ENCODE data around the gene SLIT3.

SLIT3 gene

DNA sequence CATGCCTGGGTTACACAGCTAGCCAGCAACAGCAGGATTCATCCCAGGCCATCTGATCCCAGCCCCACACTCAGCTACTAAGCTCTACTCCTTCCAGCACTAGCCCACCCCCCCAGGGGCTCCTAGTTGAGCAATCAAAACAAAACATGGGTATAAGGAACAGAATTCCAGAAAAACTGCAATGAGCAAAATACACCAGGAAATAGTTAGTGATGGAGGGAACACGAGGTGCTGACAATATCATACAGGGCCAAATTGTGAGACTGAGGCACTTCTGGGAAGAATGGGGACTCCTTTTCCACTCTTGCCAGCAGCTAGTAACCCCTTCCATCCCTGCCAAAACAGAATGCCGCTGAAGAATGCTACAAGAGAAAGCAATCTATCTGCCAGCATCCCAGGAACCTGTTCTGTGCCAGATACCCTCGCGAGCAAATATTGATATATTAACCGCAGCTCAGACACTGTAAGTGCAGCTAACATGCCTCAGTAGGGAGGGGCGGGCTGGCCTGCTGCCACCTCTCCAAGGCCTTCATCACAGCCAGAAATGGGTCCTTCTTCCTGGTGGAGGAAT lies 161.4 kb downstream of the SLIT3 start:
- TF ChIP-seq, protein P1, sequence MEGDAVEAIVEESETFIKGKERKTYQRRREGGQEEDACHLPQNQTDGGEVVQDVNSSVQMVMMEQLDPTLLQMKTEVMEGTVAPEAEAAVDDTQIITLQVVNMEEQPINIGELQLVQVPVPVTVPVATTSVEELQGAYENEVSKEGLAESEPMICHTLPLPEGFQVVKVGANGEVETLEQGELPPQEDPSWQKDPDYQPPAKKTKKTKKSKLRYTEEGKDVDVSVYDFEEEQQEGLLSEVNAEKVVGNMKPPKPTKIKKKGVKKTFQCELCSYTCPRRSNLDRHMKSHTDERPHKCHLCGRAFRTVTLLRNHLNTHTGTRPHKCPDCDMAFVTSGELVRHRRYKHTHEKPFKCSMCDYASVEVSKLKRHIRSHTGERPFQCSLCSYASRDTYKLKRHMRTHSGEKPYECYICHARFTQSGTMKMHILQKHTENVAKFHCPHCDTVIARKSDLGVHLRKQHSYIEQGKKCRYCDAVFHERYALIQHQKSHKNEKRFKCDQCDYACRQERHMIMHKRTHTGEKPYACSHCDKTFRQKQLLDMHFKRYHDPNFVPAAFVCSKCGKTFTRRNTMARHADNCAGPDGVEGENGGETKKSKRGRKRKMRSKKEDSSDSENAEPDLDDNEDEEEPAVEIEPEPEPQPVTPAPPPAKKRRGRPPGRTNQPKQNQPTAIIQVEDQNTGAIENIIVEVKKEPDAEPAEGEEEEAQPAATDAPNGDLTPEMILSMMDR (IDR thresholded peaks at IDR 0.05; ENCODE audit: low read depth, low read length): no peak
- H2AFZ ChIP-seq (ENCODE audit: low read depth, low read length): no peak overlapping the region
- no peak overlapping the region for H3K9ac ChIP-seq (ENCODE audit: low read length)
- no peaks in the 10 kb centered on the region for H3K79me2 ChIP-seq (ENCODE audit: low read length)
- H3K4me2 ChIP-seq (ENCODE audit: low read length): no peak overlapping the region
- no peak overlapping the region for H3K4me3 ChIP-seq (ENCODE audit: low read length)
- H3K9me3 ChIP-seq (ENCODE audit: insufficient read depth, low read length): no peaks in the 10 kb centered on the region
- no peaks in the 10 kb centered on the region for H3K36me3 ChIP-seq (replicated peaks; ENCODE audit: low read depth, low read length)
- H3K4me1 ChIP-seq (ENCODE audit: low read length): no peaks in the 10 kb centered on the region
- H4K20me1 ChIP-seq (ENCODE audit: insufficient read depth, low read length): no peaks in the 10 kb centered on the region
- H3K27ac ChIP-seq (ENCODE audit: low read length): no peak overlapping the region
- H3K27me3 ChIP-seq (ENCODE audit: low read depth, low read length): peaks cover 13% of the 10 kb centered on the region

DNA sequence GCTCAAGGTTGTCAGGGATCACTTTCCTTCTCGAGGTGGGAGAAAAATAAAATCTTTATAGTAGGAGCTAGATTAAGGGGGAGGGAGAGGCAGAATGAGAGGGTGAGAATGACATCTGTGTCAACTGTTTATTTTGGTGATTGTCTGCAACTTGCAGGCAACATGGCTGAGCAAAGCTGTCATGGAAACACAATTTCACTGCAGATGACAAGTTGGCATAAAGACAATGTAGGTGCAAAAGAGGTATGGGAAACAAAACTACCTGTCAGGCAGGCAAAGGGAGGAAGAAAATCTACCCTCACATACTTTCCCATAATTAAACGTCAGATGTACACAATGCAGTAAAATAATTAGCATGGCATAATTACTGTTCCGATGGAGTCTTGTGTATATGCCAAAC lies 167.4 kb downstream of the SLIT3 start:
- no peak overlapping the region for H3K4me2 ChIP-seq (ENCODE audit: low read length)
- no peaks in the 10 kb centered on the region for H3K9me3 ChIP-seq (ENCODE audit: insufficient read depth, low read length)
- no peaks in the 10 kb centered on the region for H3K79me2 ChIP-seq (ENCODE audit: low read length)
- TF ChIP-seq, protein P1 (IDR thresholded peaks at IDR 0.05; ENCODE audit: low read depth, low read length): no peak
- TF ChIP-seq EZH2phosphoT487 (IDR thresholded peaks at IDR 0.05; ENCODE audit: low read depth): no peak
- no peaks in the 10 kb centered on the region for H4K20me1 ChIP-seq (ENCODE audit: insufficient read depth, low read length)
- H3K4me3 ChIP-seq (ENCODE audit: low read length): no peak overlapping the region
- H3K4me1 ChIP-seq (ENCODE audit: low read length): no peaks in the 10 kb centered on the region
- H3K36me3 ChIP-seq (replicated peaks; ENCODE audit: low read depth, low read length): no peaks in the 10 kb centered on the region
- H2AFZ ChIP-seq (ENCODE audit: low read depth, low read length): no peak overlapping the region
- peaks cover 16% of the 10 kb centered on the region; the same call in 1 of the 2 replicates for H3K27me3 ChIP-seq (ENCODE audit: low read depth, low read length)
- no peak overlapping the region for H3K27ac ChIP-seq (ENCODE audit: low read length)
- no peak overlapping the region for H3K9ac ChIP-seq (ENCODE audit: low read length)

DNA sequence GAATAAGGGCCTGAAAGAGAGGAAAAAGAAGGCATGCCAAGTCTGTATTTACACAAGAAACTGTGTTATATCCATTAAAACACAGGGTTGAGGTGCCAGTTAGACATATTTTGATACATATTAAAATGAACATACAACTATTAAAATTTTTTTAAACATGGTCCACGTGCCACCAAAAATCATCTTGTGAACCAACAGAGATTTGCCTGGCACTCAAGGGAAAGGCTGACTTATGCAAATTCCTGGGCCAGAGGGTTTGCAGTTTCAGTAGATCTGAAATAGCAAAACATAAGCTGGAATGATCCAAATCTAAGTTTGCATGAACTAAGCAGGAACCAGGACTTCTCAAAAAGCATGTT lies 168.7 kb downstream of the SLIT3 start:
- no peak overlapping the region for H3K4me3 ChIP-seq (ENCODE audit: low read length)
- H3K79me2 ChIP-seq (ENCODE audit: low read length): no peaks in the 10 kb centered on the region
- H3K9ac ChIP-seq (ENCODE audit: low read length): no peak overlapping the region
- H3K27me3 ChIP-seq (ENCODE audit: low read depth, low read length): peaks cover 16% of the 10 kb centered on the region; the same call in 1 of the 2 replicates
- no peaks in the 10 kb centered on the region for H3K4me1 ChIP-seq (ENCODE audit: low read length)
- H4K20me1 ChIP-seq (ENCODE audit: insufficient read depth, low read length): no peaks in the 10 kb centered on the region
- no peak for TF ChIP-seq EZH2phosphoT487 (IDR thresholded peaks at IDR 0.05; ENCODE audit: low read depth)
- TF ChIP-seq, protein P1 (IDR thresholded peaks at IDR 0.05; ENCODE audit: low read depth, low read length): no peak
- H3K4me2 ChIP-seq (ENCODE audit: low read length): no peak overlapping the region
- no peak overlapping the region for H2AFZ ChIP-seq (ENCODE audit: low read depth, low read length)
- no peak overlapping the region for H3K27ac ChIP-seq (ENCODE audit: low read length)
- H3K36me3 ChIP-seq (replicated peaks; ENCODE audit: low read depth, low read length): no peaks in the 10 kb centered on the region
- H3K9me3 ChIP-seq (ENCODE audit: insufficient read depth, low read length): no peaks in the 10 kb centered on the region

DNA sequence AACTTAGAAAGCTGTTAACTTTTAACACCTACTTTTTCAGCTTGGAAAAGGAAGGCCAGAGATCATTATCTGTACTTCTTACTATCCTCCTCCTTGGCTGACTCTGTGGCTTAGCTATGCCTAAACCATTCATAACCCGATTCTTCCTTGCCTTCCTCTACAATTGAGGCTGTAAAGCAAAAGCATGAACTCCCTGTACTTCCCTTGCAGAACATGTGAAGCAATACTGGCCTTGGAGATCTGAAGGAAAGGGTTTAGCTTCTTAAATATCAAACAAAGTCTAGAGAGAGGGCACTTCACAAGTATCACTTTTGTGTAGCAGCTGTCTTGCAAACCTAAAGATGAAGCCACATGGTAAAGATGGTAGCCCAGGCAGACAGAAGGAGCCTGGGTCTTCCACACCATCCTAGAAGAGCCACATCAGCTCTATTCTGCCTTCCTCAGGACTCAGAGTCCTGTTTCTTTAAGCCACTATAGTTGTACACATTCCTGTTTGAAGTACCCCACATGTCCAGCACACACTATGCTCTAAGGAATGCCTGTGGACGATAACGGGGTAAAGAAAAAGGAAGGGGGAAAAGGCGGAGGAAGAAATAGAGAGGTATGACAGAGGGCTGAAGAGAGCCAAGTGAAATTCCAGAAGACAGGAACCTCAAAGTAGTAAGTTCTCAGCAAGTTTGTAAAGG lies 169.2 kb downstream of the SLIT3 start:
- H3K9me3 ChIP-seq (ENCODE audit: insufficient read depth, low read length): no peaks in the 10 kb centered on the region
- H4K20me1 ChIP-seq (ENCODE audit: insufficient read depth, low read length): no peaks in the 10 kb centered on the region
- peaks cover 16% of the 10 kb centered on the region; the same call in 1 of the 2 replicates for H3K27me3 ChIP-seq (ENCODE audit: low read depth, low read length)
- H3K9ac ChIP-seq (ENCODE audit: low read length): no peak overlapping the region
- no peak overlapping the region for H3K4me2 ChIP-seq (ENCODE audit: low read length)
- H3K4me3 ChIP-seq (ENCODE audit: low read length): no peak overlapping the region
- no peak overlapping the region for H2AFZ ChIP-seq (ENCODE audit: low read depth, low read length)
- no peak overlapping the region for H3K27ac ChIP-seq (ENCODE audit: low read length)
- no peaks in the 10 kb centered on the region for H3K4me1 ChIP-seq (ENCODE audit: low read length)
- no peaks in the 10 kb centered on the region for H3K79me2 ChIP-seq (ENCODE audit: low read length)
- no peaks in the 10 kb centered on the region for H3K36me3 ChIP-seq (replicated peaks; ENCODE audit: low read depth, low read length)
- TF ChIP-seq EZH2phosphoT487 (IDR thresholded peaks at IDR 0.05; ENCODE audit: low read depth): no peak
- TF ChIP-seq, protein P1 (IDR thresholded peaks at IDR 0.05; ENCODE audit: low read depth, low read length): no peak
